ENCODE data around the gene CPXM1. TPM values are rescaled to one million over a fixed set of nuclear protein-coding genes. Genes with fewer than 3 reads are reported as not detected.

Gene CPXM1
- total and polyA plus RNA-seq, 2 experiments from 2014 or later, result 98.5 to 129 TPM

DNA sequence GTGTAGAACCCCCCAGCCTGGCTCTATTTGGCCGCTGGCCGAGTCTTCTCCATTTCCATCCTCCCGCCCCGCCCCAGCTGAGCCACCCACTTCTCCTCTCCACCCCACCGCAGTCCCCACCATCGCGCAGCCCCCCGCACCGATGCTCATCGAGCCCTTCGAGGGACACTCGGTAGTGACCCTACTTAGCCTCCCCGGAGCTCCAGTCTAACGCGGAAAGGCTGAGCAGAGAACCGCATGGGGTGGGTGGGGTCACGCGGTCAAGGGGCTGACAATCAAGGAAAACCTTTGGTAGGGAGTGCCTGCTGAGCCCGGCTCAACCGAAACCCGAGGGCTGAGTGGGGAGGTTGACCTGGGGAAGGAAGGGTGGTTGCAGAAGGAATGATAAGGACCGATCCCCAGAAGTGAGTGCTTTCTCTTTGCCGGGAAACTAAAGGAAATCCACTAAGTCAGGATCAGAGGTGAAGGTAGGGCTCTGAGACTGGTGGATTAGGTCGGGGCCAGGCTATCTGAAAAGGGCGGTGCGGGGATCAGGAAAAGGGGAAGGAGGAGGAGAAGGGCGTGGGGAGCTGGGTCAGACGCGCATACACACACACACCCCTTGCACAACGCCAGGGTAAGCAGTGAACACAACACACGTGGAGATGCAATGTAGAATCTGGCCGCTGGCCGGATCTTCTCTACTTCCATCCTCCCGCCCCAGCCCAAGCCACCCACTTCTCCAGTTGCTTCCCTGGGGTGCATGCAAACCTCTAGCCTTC, 49.8 kb downstream of the CPXM1 start:
- Histone ChIP-seq H3K36me3 (no peaks in the 10 kb centered on the region), H3K4me3 (no peak overlapping the region), H3K9me3 (ENCODE audit: low read depth) (no peaks in the 10 kb centered on the region), H3K27me3 (peaks cover 97% of the 10 kb centered on the region), H3K27ac (no peak overlapping the region), H3K4me1 (ENCODE audit: low read depth) (no peaks in the 10 kb centered on the region)
- TF ChIP-seq, protein P1, sequence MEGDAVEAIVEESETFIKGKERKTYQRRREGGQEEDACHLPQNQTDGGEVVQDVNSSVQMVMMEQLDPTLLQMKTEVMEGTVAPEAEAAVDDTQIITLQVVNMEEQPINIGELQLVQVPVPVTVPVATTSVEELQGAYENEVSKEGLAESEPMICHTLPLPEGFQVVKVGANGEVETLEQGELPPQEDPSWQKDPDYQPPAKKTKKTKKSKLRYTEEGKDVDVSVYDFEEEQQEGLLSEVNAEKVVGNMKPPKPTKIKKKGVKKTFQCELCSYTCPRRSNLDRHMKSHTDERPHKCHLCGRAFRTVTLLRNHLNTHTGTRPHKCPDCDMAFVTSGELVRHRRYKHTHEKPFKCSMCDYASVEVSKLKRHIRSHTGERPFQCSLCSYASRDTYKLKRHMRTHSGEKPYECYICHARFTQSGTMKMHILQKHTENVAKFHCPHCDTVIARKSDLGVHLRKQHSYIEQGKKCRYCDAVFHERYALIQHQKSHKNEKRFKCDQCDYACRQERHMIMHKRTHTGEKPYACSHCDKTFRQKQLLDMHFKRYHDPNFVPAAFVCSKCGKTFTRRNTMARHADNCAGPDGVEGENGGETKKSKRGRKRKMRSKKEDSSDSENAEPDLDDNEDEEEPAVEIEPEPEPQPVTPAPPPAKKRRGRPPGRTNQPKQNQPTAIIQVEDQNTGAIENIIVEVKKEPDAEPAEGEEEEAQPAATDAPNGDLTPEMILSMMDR (IDR thresholded peaks at IDR 0.05; ENCODE audit: low read depth, low read length), result no peak
- DNase-seq (ENCODE audit: low read depth in 1 of 2, low spot score in 1 of 2), result peak in 1 of 2 donors; percentile 67

DNA sequence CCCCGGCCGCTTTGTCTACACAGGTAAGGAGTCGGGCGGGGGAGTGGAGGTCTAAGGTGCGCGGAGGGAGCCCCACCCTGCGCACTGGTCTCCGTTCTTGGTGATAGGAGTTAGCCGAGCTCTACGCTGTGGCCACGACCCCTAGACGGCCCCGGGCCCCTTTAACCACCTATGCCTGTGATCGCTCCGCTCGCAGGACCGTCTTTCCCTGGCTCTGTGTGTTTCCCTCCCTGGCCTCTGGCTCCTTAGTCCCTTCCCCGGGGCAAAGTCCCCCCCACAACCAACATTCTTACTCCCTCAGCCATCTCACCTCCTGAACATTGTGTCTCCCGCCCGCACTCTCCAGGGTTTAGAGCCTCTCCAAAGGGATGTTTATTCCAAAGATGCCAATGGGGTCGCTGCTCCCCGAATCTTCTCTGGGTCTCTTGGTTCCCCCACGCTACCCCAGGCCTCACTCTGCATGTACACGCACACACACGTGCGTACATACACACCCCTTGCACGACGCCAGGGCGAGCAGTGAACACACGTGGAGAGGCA, 50.4 kb downstream of the CPXM1 start:
- H3K27me3 ChIP-seq, result peaks cover 100% of the 10 kb centered on the region
- H3K4me1 ChIP-seq (ENCODE audit: low read depth), result no peaks in the 10 kb centered on the region
- TF ChIP-seq, protein P1 (IDR thresholded peaks at IDR 0.05; ENCODE audit: low read depth, low read length), result no peak
- no peak overlapping the region for H3K27ac ChIP-seq
- H3K36me3 ChIP-seq, result no peaks in the 10 kb centered on the region
- H3K9me3 ChIP-seq (ENCODE audit: low read depth), result no peaks in the 10 kb centered on the region
- no peak for DNase-seq (ENCODE audit: low read depth in 1 of 2, low spot score in 1 of 2)
- no peak overlapping the region for H3K4me3 ChIP-seq

DNA sequence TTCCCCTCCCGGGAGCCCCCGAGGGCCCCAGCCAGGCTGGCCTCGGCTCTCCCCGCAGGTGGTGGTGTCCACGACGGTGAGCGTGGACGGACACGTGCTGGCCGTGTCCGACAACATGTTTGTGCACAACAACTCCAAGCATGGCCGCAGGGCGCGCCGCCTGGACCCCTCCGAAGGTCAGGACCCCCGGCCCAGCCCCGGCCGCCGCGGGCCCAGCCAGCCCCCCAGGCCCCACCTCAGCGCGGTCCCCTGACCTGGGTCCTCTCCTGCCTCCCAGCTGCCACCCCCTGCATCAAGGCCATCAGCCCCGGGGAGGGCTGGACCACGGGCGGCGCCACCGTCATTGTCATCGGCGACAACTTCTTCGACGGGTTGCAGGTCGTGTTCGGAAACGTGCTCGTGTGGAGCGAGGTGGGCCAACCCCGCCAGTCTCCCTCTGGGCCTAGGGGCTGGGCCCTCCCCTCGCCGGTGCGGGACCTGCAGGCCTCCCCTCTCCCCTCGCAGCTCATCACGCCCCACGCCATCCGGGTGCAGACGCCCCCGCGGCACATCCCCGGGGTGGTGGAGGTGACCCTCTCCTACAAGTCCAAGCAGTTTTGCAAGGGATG, 51.0 kb downstream of the CPXM1 start:
- no peak for DNase-seq (ENCODE audit: low read depth in 1 of 2, low spot score in 1 of 2)
- TF ChIP-seq, protein P1 (IDR thresholded peaks at IDR 0.05; ENCODE audit: low read depth, low read length), result no peak
- Histone ChIP-seq H3K9me3 (ENCODE audit: low read depth) (no peaks in the 10 kb centered on the region), H3K36me3 (no peaks in the 10 kb centered on the region), H3K27me3 (peaks cover 100% of the 10 kb centered on the region), H3K4me3 (no peak overlapping the region), H3K4me1 (ENCODE audit: low read depth) (no peaks in the 10 kb centered on the region), H3K27ac (no peak overlapping the region)

DNA sequence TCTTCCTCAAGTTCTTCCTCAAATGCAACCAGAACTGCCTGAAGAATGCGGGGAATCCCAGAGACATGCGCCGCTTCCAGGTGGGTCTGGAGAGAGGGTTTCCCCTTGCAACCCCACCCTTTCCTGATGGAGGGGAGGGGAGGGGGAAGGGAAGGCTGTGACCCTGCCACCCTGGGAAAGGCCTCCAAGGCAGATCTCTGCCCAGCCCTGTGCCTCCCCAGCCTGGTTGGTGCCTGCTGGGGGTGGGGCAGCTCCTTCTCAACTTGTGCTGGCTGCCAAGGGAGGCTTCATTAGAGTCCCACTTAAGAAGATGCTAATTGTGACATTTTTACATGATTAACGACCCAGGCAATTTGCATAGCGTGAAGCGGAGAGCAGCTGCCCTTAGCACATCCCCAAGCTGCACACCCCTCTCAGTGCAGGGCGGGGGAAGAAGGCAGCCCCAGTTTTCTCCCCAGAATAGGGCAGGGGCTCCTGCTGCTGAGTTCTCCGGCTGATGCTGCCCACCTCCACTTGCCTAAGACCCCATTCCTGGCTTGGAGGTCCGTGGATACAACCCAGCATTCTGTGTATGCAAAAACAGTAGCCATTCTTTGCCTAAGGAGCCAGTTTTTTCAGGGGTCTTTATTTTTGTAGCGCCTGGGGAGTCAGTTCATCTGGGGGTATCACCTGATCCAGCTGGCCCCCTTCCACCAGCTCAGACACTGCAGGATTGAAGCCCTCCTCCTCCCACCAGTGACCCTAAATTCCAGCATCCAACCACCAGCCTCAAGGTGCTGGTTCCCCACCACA, 51.7 kb downstream of the CPXM1 start:
- Histone ChIP-seq H3K27ac (no peak overlapping the region), H3K4me1 (ENCODE audit: low read depth) (no peaks in the 10 kb centered on the region), H3K36me3 (no peaks in the 10 kb centered on the region), H3K4me3 (no peak overlapping the region), H3K27me3 (peaks cover 97% of the 10 kb centered on the region), H3K9me3 (ENCODE audit: low read depth) (no peaks in the 10 kb centered on the region)
- no peak for DNase-seq (ENCODE audit: low read depth in 1 of 2, low spot score in 1 of 2)
- TF ChIP-seq, protein P1 (IDR thresholded peaks at IDR 0.05; ENCODE audit: low read depth, low read length), result no peak

DNA sequence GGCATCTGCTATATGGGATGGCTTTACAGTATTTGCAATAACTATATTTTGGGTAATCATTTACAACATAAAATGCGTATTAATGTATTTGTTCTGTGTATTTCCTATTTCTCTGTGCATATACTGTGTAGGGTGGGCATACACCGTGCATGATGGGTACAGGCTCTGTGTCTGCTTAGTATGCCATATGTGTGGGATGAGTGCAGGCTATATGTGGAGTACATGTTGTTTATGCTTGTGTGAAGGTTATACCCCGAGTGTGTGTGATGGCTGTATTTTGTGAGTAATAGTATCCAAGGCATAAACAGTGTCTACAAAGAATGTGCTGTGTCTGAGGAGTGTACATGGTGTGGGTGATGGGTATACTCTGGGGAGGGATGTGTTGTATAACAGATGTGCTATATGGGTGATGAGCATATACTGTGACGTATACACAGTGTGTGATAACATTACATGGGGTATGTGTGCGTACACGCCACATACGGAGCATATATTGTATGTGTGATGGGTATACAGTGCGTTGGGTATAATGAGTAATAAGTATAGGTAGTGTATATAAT, 52.7 kb downstream of the CPXM1 start:
- TF ChIP-seq, protein P1 (IDR thresholded peaks at IDR 0.05; ENCODE audit: low read depth, low read length), result no peak
- Histone ChIP-seq H3K4me3 (no peak overlapping the region), H3K9me3 (ENCODE audit: low read depth) (no peaks in the 10 kb centered on the region), H3K27ac (no peak overlapping the region), H3K4me1 (ENCODE audit: low read depth) (no peaks in the 10 kb centered on the region), H3K27me3 (peaks cover 95% of the 10 kb centered on the region), H3K36me3 (no peaks in the 10 kb centered on the region)
- no peak for DNase-seq (ENCODE audit: low read depth in 1 of 2, low spot score in 1 of 2)
